ENCODE measurements around the gene NCOA7. TPM values are rescaled to one million over a fixed set of nuclear protein-coding genes. Genes with fewer than 3 reads are reported as not detected.

NCOA7 gene
- total and polyA plus RNA-seq, 9 of the 15 experiments (the other 6 are each of a cell fraction or from before 2014, with no cell fraction given), result 5.8 to 14.6 (median 9.3) TPM

GRCh38 chr6:125747589-125748405 is 43.0 kb upstream of the NCOA7 start (continued):
- no peak for TF ChIP-seq BCL6 (CRISPR knock-in tag; IDR thresholded peaks at IDR 0.05)
- TF ChIP-seq HDAC1 (IDR thresholded peaks at IDR 0.05), result no peak
- no peak for TF ChIP-seq ZNF780A (CRISPR knock-in tag; IDR thresholded peaks at IDR 0.05)
- no peak for TF ChIP-seq NFE2L1 (tag; IDR thresholded peaks at IDR 0.05; ENCODE audit: borderline replicate concordance, low read depth)
- no peak for TF ChIP-seq GATAD2A (IDR thresholded peaks at IDR 0.05)
- TF ChIP-seq CBX8 (IDR thresholded peaks at IDR 0.05; ENCODE audit: borderline replicate concordance, extremely low read depth, low read depth, low read length, poor library complexity, severe bottlenecking), result no peak
- TF ChIP-seq ZBTB7A (IDR thresholded peaks at IDR 0.05; ENCODE audit: borderline replicate concordance, control insufficient read depth, low read depth, low read length), result peak; percentile 35; the same call in 1 of the 2 replicates
- TF ChIP-seq, protein P1, sequence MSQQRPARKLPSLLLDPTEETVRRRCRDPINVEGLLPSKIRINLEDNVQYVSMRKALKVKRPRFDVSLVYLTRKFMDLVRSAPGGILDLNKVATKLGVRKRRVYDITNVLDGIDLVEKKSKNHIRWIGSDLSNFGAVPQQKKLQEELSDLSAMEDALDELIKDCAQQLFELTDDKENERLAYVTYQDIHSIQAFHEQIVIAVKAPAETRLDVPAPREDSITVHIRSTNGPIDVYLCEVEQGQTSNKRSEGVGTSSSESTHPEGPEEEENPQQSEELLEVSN (IDR thresholded peaks at IDR 0.05; ENCODE audit: borderline replicate concordance in 1 of 2, extremely low read depth in 1 of 2, insufficient read depth in 1 of 2, insufficient read length in 1 of 2, low read depth in 1 of 2, low read length in 1 of 2, poor library complexity in 1 of 2, severe bottlenecking in 1 of 2), result peak in 1 of 2 experiments; percentile 34
- TF ChIP-seq RNF2 (IDR thresholded peaks at IDR 0.05), result peak; percentile 19; the same call in 1 of the 2 replicates
- TF ChIP-seq, protein P2, sequence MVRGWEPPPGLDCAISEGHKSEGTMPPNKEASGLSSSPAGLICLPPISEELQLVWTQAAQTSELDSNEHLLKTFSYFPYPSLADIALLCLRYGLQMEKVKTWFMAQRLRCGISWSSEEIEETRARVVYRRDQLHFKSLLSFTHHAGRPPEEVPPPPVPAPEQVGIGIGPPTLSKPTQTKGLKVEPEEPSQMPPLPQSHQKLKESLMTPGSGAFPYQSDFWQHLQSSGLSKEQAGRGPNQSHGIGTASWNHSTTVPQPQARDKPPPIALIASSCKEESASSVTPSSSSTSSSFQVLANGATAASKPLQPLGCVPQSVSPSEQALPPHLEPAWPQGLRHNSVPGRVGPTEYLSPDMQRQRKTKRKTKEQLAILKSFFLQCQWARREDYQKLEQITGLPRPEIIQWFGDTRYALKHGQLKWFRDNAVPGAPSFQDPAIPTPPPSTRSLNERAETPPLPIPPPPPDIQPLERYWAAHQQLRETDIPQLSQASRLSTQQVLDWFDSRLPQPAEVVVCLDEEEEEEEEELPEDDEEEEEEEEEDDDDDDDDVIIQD (CRISPR knock-in tag; IDR thresholded peaks at IDR 0.05), result no peak
- TF ChIP-seq, protein P3, sequence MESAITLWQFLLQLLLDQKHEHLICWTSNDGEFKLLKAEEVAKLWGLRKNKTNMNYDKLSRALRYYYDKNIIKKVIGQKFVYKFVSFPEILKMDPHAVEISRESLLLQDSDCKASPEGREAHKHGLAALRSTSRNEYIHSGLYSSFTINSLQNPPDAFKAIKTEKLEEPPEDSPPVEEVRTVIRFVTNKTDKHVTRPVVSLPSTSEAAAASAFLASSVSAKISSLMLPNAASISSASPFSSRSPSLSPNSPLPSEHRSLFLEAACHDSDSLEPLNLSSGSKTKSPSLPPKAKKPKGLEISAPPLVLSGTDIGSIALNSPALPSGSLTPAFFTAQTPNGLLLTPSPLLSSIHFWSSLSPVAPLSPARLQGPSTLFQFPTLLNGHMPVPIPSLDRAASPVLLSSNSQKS (CRISPR knock-in tag; IDR thresholded peaks at IDR 0.05), result no peak
- no peak for TF ChIP-seq SP1 (CRISPR knock-in tag; IDR thresholded peaks at IDR 0.05)
